ENCODE data around the gene SERPINB10.
"Not testable (repeated sequence)": the region's sequence is repeated elsewhere in the genome, so short reads cannot be mapped to it uniquely, and the experiment has no call there.

SERPINB10 gene

GRCh38 chr18:63909870-63910269 lies 2.1 kb downstream of the SERPINB10 start:
- Histone ChIP-seq H3K27me3 (ENCODE audit: control insufficient read depth, insufficient read depth, low read length) (no peaks in the 10 kb centered on the region), H3K27ac (ENCODE audit: low read length) (no peak overlapping the region), H3K36me3 (ENCODE audit: control insufficient read depth, insufficient read depth, low read length) (no peaks in the 10 kb centered on the region), H3K4me1 (ENCODE audit: control insufficient read depth, insufficient read depth, low read length) (no peaks in the 10 kb centered on the region), H3K9me3 (ENCODE audit: control insufficient read depth, insufficient read depth, low read length) (no peaks in the 10 kb centered on the region), H3K4me3 (ENCODE audit: low read length) (no peak overlapping the region)
- no peak for DNase-seq (ENCODE audit: low read depth, low spot score)
- no CpG with 5 or more reads among the region's 2 CpGs for WGBS (ENCODE audit: insufficient coverage, insufficient read length)

DNA sequence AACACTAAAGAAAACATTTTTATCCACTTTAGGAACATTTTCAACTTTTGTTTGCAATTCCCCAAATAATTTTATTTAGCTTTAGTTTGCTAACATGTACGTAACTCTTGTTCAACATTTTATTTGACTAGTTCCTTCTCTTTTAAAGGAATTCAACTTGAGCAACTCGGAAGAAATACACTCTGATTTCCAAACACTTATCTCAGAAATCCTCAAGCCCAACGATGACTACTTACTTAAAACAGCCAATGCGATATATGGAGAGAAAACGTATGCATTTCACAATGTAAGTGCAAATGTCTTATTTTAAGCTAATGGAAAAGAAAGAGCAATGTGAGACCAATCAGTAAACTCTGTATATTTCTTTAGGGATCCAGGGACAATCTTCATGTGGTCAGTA lies 10.1 kb downstream of the SERPINB10 start:
- Histone ChIP-seq H3K9me3 (ENCODE audit: control insufficient read depth, insufficient read depth, low read length) (no peaks in the 10 kb centered on the region), H3K36me3 (ENCODE audit: control insufficient read depth, insufficient read depth, low read length) (no peaks in the 10 kb centered on the region), H3K27ac (ENCODE audit: low read length) (no peak overlapping the region), H3K27me3 (ENCODE audit: control insufficient read depth, insufficient read depth, low read length) (no peaks in the 10 kb centered on the region), H3K4me1 (ENCODE audit: control insufficient read depth, insufficient read depth, low read length) (no peaks in the 10 kb centered on the region), H3K4me3 (ENCODE audit: low read length) (no peak overlapping the region)
- DNase-seq (ENCODE audit: low read depth, low spot score), result no peak
- no CpG with 5 or more reads among the region's 5 CpGs for WGBS (ENCODE audit: insufficient coverage, insufficient read length)

- no peak overlapping the region for H3K4me3 ChIP-seq (ENCODE audit: low read length)
- H3K36me3 ChIP-seq (ENCODE audit: control insufficient read depth, insufficient read depth, low read length), result no peaks in the 10 kb centered on the region
These were observed 14.3 kb downstream of the SERPINB10 start for GRCh38 chr18:63922049-63922448.

DNA sequence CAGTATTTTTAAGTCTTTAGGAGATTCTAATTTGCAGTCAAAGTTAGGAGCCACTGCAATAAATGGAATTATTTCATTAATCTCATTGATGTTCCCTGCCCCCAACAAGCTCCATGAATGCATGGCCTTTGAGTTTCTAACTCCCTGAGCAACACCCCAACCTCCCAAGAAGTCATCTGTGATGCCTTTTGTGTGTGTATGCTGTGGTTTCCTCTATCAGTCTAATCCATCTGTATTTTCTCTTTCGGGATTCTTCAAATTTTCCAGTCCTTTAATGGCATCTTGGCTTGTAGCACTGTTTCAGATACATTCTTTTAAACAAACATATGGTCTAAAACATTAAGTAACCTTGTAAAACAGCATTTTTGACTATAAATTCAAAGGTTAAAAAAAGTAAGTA lies 16.8 kb downstream of the SERPINB10 start:
- Histone ChIP-seq H3K27ac (ENCODE audit: low read length) (no peak overlapping the region), H3K4me1 (ENCODE audit: control insufficient read depth, insufficient read depth, low read length) (no peaks in the 10 kb centered on the region), H3K27me3 (ENCODE audit: control insufficient read depth, insufficient read depth, low read length) (no peaks in the 10 kb centered on the region), H3K36me3 (ENCODE audit: control insufficient read depth, insufficient read depth, low read length) (no peaks in the 10 kb centered on the region), H3K9me3 (ENCODE audit: control insufficient read depth, insufficient read depth, low read length) (no peaks in the 10 kb centered on the region), H3K4me3 (ENCODE audit: low read length) (no peak overlapping the region)
- WGBS (ENCODE audit: insufficient coverage, insufficient read length), result no CpG with 5 or more reads among the region's 1 CpG
- DNase-seq (ENCODE audit: low read depth, low spot score), result no peak

More at GRCh38 chr18:63922049-63922448, 14.3 kb downstream of the SERPINB10 start:
- WGBS (ENCODE audit: insufficient coverage, insufficient read length), result no CpG with 5 or more reads among the region's 2 CpGs
- H3K4me1 ChIP-seq (ENCODE audit: control insufficient read depth, insufficient read depth, low read length), result no peaks in the 10 kb centered on the region
- no peaks in the 10 kb centered on the region for H3K9me3 ChIP-seq (ENCODE audit: control insufficient read depth, insufficient read depth, low read length)
- H3K27ac ChIP-seq (ENCODE audit: low read length), result no peak overlapping the region
- H3K27me3 ChIP-seq (ENCODE audit: control insufficient read depth, insufficient read depth, low read length), result no peaks in the 10 kb centered on the region
- no peak for DNase-seq (ENCODE audit: low read depth, low spot score)

- no peak for DNase-seq (ENCODE audit: low read depth, low spot score)
- Histone ChIP-seq H3K4me3 (ENCODE audit: low read length) (no peak overlapping the region), H3K36me3 (ENCODE audit: control insufficient read depth, insufficient read depth, low read length) (no peaks in the 10 kb centered on the region), H3K9me3 (ENCODE audit: control insufficient read depth, insufficient read depth, low read length) (no peaks in the 10 kb centered on the region), H3K27me3 (ENCODE audit: control insufficient read depth, insufficient read depth, low read length) (no peaks in the 10 kb centered on the region), H3K27ac (ENCODE audit: low read length) (no peak overlapping the region), H3K4me1 (ENCODE audit: control insufficient read depth, insufficient read depth, low read length) (no peaks in the 10 kb centered on the region)
- 100% methylated on average over 4 of the region's 8 CpGs for WGBS (ENCODE audit: insufficient coverage, insufficient read length)
These were observed 20.6 kb downstream of the SERPINB10 start for GRCh38 chr18:63928331-63928730.

DNA sequence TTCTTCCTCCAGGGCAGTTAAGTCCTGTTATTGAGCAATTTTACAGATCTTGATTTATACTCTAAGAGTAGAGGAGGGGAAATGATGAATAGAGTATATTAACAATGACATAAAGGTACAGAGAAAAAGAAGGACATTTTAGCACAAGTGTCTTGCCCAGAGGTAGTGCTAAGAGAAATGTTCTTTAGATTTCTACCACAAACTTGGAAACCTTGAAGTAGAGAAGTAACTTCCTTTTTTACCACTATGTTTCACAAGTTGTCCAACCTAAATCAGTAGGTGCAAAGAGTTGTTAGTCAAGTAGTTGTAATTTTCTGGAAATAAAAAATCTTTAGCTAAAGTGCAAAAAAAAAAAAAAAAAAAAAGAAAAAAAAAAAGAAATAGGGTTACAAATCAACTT lies 21.6 kb downstream of the SERPINB10 start:
- H3K27ac ChIP-seq (ENCODE audit: low read length); H3K4me1 ChIP-seq (ENCODE audit: control insufficient read depth, insufficient read depth, low read length); DNase-seq (ENCODE audit: low read depth, low spot score); H3K9me3 ChIP-seq (ENCODE audit: control insufficient read depth, insufficient read depth, low read length); H3K27me3 ChIP-seq (ENCODE audit: control insufficient read depth, insufficient read depth, low read length); H3K4me3 ChIP-seq (ENCODE audit: low read length); H3K36me3 ChIP-seq (ENCODE audit: control insufficient read depth, insufficient read depth, low read length): not testable (repeated sequence)

DNA sequence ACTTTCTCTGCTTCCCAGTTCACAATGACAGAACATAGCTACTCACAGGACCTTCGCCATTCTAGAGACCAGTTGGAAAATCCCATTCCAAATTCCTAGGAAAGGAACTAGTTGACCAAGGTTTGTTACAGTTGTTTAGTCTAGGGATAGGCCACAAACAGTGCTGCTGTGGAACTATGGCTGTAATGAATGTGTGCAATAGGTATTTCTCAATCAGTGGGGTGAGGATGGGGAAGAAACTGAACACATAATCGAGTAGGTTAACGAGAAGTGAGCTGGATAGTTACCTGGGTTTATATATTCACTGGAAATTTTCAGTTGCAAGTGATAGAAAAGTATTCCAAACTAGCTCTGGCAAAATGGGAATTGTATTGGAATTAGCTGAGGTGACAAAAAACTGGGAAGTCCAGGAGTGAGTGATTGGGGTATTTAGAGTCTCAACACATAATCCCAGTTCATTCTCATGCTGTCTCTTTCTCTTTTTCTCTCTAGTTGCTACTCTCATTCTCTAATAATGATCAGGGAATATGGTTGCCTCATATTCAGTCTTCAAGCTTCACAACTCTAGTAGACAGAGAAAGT lies 23.1 kb downstream of the SERPINB10 start:
- DNase-seq (ENCODE audit: low read depth, low spot score), result no peak
- no CpG with 5 or more reads among the region's 3 CpGs for whole genome bisulfite sequencing (ENCODE audit: insufficient coverage, insufficient read length)
- Histone ChIP-seq H3K4me3 (ENCODE audit: low read length) (no peak overlapping the region), H3K27ac (ENCODE audit: low read length) (no peak overlapping the region), H3K9me3 (ENCODE audit: control insufficient read depth, insufficient read depth, low read length) (no peaks in the 10 kb centered on the region), H3K4me1 (ENCODE audit: control insufficient read depth, insufficient read depth, low read length) (no peaks in the 10 kb centered on the region), H3K27me3 (ENCODE audit: control insufficient read depth, insufficient read depth, low read length) (no peaks in the 10 kb centered on the region), H3K36me3 (ENCODE audit: control insufficient read depth, insufficient read depth, low read length) (no peaks in the 10 kb centered on the region)

DNA sequence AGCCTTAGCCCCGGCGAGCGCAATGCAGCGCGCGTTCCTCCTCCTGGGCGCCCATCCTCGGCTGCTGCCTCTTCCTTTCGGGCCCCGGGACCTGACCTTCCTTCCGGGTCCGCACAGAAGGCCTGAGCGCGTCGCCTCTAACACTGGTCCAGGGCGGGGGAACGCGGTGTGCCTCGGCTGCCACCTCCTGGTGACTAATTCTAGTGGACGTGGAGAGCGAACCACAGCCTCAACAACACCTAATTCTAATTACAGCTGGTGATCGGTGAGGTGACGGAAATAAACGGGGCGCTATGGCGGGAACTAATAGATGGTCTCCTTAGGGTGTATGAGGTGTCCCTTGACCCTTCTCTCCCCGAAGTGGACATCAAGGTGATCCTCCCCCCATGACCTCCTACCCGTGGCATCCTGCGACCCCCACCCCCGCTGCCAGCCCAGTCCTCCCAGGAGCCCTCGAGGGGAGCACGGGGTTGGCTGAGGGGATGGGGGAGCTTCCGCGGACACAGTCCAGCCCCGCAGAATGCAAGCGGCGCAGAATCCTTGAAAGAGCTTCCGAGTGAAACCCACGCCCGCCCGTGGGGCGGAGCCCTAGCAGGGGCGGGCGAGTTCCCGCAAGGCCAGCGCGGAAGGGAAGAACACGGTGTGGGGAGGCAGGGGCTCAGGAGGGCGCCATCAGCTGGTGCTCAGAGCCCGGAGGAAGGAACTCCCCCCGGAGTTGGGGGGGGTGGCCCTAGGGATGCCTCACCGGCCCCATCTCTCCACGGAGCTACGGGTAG lies 28.6 kb downstream of the SERPINB10 start:
- Histone ChIP-seq H3K27ac (ENCODE audit: low read length) (no peak overlapping the region), H3K27me3 (ENCODE audit: control insufficient read depth, insufficient read depth, low read length) (peaks cover 7% of the 10 kb centered on the region), H3K4me3 (ENCODE audit: low read length) (peak overlapping the region; percentile 47; the same call in 1 of the 2 replicates), H3K4me1 (ENCODE audit: control insufficient read depth, insufficient read depth, low read length) (no peaks in the 10 kb centered on the region), H3K36me3 (ENCODE audit: control insufficient read depth, insufficient read depth, low read length) (no peaks in the 10 kb centered on the region), H3K9me3 (ENCODE audit: control insufficient read depth, insufficient read depth, low read length) (no peaks in the 10 kb centered on the region)
- peak; percentile 70 for DNase-seq (ENCODE audit: low read depth, low spot score)
- no CpG with 5 or more reads among the region's 54 CpGs for WGBS (ENCODE audit: insufficient coverage, insufficient read length)

GRCh38 chr18:63936932-63937393 lies 29.2 kb downstream of the SERPINB10 start:
- WGBS (ENCODE audit: insufficient coverage, insufficient read length), result no CpG with 5 or more reads among the region's 19 CpGs
- H3K4me1 ChIP-seq (ENCODE audit: control insufficient read depth, insufficient read depth, low read length), result no peaks in the 10 kb centered on the region

DNA sequence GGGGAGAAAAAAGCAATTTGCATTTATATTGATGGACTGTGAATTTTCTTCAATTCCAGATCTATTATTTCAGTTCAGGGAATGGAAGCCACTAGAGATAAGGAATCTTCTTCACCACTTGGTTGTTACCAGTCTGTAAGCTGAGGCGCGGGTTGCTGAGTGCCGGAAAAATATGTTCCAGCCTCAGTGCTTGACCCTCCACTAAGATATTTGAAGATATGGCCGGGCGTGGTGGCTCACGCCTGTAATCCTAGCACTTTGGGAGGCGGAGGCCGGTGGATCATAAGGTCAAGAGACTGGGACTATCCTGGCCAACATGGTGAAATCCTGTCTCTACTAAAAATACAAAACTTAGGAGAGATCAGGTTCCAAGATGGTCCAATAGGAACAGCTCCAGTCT lies 32.2 kb downstream of the SERPINB10 start:
- Histone ChIP-seq H3K27me3 (ENCODE audit: control insufficient read depth, insufficient read depth, low read length) (peaks cover 7% of the 10 kb centered on the region), H3K36me3 (ENCODE audit: control insufficient read depth, insufficient read depth, low read length) (no peaks in the 10 kb centered on the region), H3K4me3 (ENCODE audit: low read length) (no peak overlapping the region), H3K27ac (ENCODE audit: low read length) (no peak overlapping the region), H3K4me1 (ENCODE audit: control insufficient read depth, insufficient read depth, low read length) (no peaks in the 10 kb centered on the region), H3K9me3 (ENCODE audit: control insufficient read depth, insufficient read depth, low read length) (no peaks in the 10 kb centered on the region)
- DNase-seq (ENCODE audit: low read depth, low spot score), result no peak
- WGBS (ENCODE audit: insufficient coverage, insufficient read length), result no CpG with 5 or more reads among the region's 8 CpGs

More at GRCh38 chr18:63936932-63937393, 29.2 kb downstream of the SERPINB10 start:
- Histone ChIP-seq H3K36me3 (ENCODE audit: control insufficient read depth, insufficient read depth, low read length) (no peaks in the 10 kb centered on the region), H3K27me3 (ENCODE audit: control insufficient read depth, insufficient read depth, low read length) (peaks cover 7% of the 10 kb centered on the region), H3K9me3 (ENCODE audit: control insufficient read depth, insufficient read depth, low read length) (no peaks in the 10 kb centered on the region), H3K4me3 (ENCODE audit: low read length) (peak overlapping the region; percentile 47; the same call in 1 of the 2 replicates), H3K27ac (ENCODE audit: low read length) (no peak overlapping the region)
- DNase-seq (ENCODE audit: low read depth, low spot score), result no peak

Measured in iPS DF 6.9 (cell line).